Erythroblast (primary cell): ENCODE measurements around the gene CHD9.

Source experiments
- GATA1 ChIP-seq: IDR thresholded peaks from 2 replicates; pipeline ENCODE4 v1.6.1; 2011; ENCODE audit warnings: low read depth, mild to moderate bottlenecking, control low read depth, low read length, moderate library complexity
- POLR2A ChIP-seq: IDR thresholded peaks from 2 replicates; pipeline ENCODE4 v1.6.1; 2011; ENCODE audit warnings: mild to moderate bottlenecking, low read length

DNA sequence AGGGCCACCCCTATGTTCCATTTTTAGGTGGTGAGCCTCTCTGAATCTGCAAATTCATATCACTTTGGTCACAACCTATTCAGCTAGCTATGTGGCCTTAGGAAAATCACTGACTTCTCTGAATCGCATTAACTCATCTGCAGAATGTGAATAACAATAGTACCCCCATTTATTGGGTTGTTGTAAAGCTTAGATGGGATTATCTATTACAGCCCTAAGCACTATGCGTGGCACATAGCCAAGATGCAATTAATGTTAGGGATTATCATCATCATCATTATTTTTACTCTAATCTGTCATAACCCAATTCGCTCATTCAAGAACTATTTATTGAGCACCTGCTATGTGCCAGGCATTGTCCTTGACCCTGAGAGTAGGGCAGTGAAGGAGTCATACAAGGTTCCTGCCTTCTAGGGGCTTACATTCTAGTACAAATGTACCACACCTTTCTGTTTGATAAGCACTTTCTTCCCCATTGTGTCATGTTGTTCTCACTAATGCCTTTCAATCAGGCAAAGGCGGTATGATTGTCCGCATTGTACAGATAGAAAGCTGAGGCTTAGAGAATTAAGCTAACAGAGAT, 38.5 kb downstream of the CHD9 start:
- TF ChIP-seq POLR2A (no peak), GATA1 (no peak)
